Measurements from ENCODE around the gene ADIG.
"Not testable (repeated sequence)": the region's sequence is repeated elsewhere in the genome, so short reads cannot be mapped to it uniquely, and the experiment has no call there.

The ADIG gene

GRCh38 chr20:38591474-38592410, 10.7 kb downstream of the ADIG start:
- H3K4me3 ChIP-seq (IDR thresholded peaks at IDR 0.05; ENCODE audit: insufficient read depth, low read depth, low read length), result no peak overlapping the region
- no peak overlapping the region for H3K4me2 ChIP-seq
- H3K36me3 ChIP-seq (ENCODE audit: insufficient read depth), result no peaks in the 10 kb centered on the region
- no peak overlapping the region for H2AFZ ChIP-seq (ENCODE audit: low read depth)
- TF ChIP-seq, protein P1, sequence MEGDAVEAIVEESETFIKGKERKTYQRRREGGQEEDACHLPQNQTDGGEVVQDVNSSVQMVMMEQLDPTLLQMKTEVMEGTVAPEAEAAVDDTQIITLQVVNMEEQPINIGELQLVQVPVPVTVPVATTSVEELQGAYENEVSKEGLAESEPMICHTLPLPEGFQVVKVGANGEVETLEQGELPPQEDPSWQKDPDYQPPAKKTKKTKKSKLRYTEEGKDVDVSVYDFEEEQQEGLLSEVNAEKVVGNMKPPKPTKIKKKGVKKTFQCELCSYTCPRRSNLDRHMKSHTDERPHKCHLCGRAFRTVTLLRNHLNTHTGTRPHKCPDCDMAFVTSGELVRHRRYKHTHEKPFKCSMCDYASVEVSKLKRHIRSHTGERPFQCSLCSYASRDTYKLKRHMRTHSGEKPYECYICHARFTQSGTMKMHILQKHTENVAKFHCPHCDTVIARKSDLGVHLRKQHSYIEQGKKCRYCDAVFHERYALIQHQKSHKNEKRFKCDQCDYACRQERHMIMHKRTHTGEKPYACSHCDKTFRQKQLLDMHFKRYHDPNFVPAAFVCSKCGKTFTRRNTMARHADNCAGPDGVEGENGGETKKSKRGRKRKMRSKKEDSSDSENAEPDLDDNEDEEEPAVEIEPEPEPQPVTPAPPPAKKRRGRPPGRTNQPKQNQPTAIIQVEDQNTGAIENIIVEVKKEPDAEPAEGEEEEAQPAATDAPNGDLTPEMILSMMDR (conservative IDR thresholded peaks at IDR 0.05; ENCODE audit: low read depth, low read length), result no peak
- no peaks in the 10 kb centered on the region for H4K20me1 ChIP-seq (ENCODE audit: insufficient read depth)
- H3K27ac ChIP-seq, result no peak overlapping the region
- no peaks in the 10 kb centered on the region for H3K79me2 ChIP-seq (ENCODE audit: insufficient read depth, low read depth)
- no peaks in the 10 kb centered on the region for H3K27me3 ChIP-seq (ENCODE audit: insufficient read depth, low read depth)
- no peaks in the 10 kb centered on the region for H3K4me1 ChIP-seq (ENCODE audit: low read depth, poor library complexity, severe bottlenecking)
- H3K9ac ChIP-seq, result no peak overlapping the region

DNA sequence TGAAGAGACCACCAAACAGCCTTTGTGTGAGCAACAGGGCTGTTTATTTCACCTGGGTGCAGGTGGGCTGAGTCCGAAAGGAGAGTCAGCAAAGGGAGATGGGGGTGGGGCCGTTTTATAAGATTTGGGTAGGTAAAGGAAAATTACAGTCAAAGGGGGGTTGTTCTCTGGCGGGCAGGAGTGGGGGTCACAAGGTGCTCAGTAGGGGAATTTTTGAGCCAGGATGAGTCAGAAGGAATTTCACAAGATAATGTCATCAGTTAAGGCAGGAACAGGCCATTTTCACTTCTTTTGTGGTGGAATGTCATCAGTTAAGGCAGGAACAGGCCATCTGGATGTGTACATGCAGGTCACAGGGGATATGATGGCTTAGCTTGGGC, 11.4 kb downstream of the ADIG start:
- H3K36me3 ChIP-seq (ENCODE audit: insufficient read depth), result not testable (repeated sequence)

DNA sequence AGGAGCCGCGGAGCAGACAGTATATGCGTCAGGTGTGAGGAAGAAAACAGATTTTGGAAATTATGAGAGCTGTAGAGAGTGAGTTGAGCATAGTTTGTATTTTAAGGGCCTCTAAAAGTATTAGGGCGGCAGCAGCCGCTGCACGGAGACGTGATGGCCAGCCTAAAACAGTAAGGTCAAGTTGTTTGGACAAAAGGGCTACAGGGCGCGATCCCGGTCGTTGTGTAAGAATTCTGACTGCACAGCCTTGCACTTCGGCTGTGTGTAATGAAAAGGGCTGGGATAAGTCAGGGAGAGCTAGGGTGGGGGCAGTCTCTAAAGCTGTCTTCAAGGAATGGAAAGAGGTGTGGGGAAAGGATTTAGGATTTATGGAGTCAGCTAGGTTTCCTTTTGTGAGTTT, 13.3 kb downstream of the ADIG start:
- not testable (repeated sequence) for H3K4me3 ChIP-seq (IDR thresholded peaks at IDR 0.05; ENCODE audit: insufficient read depth, low read depth, low read length); H3K36me3 ChIP-seq (ENCODE audit: insufficient read depth)

More for the DNA sequence above, 11.4 kb downstream of the ADIG start:
- not testable (repeated sequence) for H4K20me1 ChIP-seq (ENCODE audit: insufficient read depth); H3K4me2 ChIP-seq; H3K4me3 ChIP-seq (IDR thresholded peaks at IDR 0.05; ENCODE audit: insufficient read depth, low read depth, low read length); H3K27ac ChIP-seq; H3K79me2 ChIP-seq (ENCODE audit: insufficient read depth, low read depth); H3K9ac ChIP-seq; H3K4me1 ChIP-seq (ENCODE audit: low read depth, poor library complexity, severe bottlenecking); H2AFZ ChIP-seq (ENCODE audit: low read depth); H3K27me3 ChIP-seq (ENCODE audit: insufficient read depth, low read depth)

GRCh38 chr20:38595886-38596285, 14.9 kb downstream of the ADIG start:
- not testable (repeated sequence) for H3K36me3 ChIP-seq (ENCODE audit: insufficient read depth); H3K9ac ChIP-seq; H3K79me2 ChIP-seq (ENCODE audit: insufficient read depth, low read depth); H3K4me2 ChIP-seq; H4K20me1 ChIP-seq (ENCODE audit: insufficient read depth); H3K4me1 ChIP-seq (ENCODE audit: low read depth, poor library complexity, severe bottlenecking); H3K27me3 ChIP-seq (ENCODE audit: insufficient read depth, low read depth); H3K27ac ChIP-seq; H2AFZ ChIP-seq (ENCODE audit: low read depth); H3K4me3 ChIP-seq (IDR thresholded peaks at IDR 0.05; ENCODE audit: insufficient read depth, low read depth, low read length)

More for the DNA sequence above, 13.3 kb downstream of the ADIG start:
- H3K4me2 ChIP-seq; H3K4me1 ChIP-seq (ENCODE audit: low read depth, poor library complexity, severe bottlenecking); H3K9ac ChIP-seq; H2AFZ ChIP-seq (ENCODE audit: low read depth); H3K27me3 ChIP-seq (ENCODE audit: insufficient read depth, low read depth); H3K79me2 ChIP-seq (ENCODE audit: insufficient read depth, low read depth); H3K27ac ChIP-seq; H4K20me1 ChIP-seq (ENCODE audit: insufficient read depth): not testable (repeated sequence)

- TF ChIP-seq, protein P1 (conservative IDR thresholded peaks at IDR 0.05; ENCODE audit: low read depth, low read length), result no peak
- no peaks in the 10 kb centered on the region for H3K36me3 ChIP-seq (ENCODE audit: insufficient read depth)
- no peaks in the 10 kb centered on the region for H4K20me1 ChIP-seq (ENCODE audit: insufficient read depth)
- H3K27me3 ChIP-seq (ENCODE audit: insufficient read depth, low read depth), result 0 out of 2 replicates have a peak, but pooled peaks cover 5% of the 10 kb centered on the region
- H2AFZ ChIP-seq (ENCODE audit: low read depth), result no peak overlapping the region
- H3K4me2 ChIP-seq, result no peak overlapping the region
- no peak overlapping the region for H3K9ac ChIP-seq
- no peaks in the 10 kb centered on the region for H3K4me1 ChIP-seq (ENCODE audit: low read depth, poor library complexity, severe bottlenecking)
- H3K79me2 ChIP-seq (ENCODE audit: insufficient read depth, low read depth), result no peaks in the 10 kb centered on the region
- H3K4me3 ChIP-seq (IDR thresholded peaks at IDR 0.05; ENCODE audit: insufficient read depth, low read depth, low read length), result no peak overlapping the region
- no peak overlapping the region for H3K27ac ChIP-seq
These were observed 18.4 kb downstream of the ADIG start for GRCh38 chr20:38599410-38599882.

DNA sequence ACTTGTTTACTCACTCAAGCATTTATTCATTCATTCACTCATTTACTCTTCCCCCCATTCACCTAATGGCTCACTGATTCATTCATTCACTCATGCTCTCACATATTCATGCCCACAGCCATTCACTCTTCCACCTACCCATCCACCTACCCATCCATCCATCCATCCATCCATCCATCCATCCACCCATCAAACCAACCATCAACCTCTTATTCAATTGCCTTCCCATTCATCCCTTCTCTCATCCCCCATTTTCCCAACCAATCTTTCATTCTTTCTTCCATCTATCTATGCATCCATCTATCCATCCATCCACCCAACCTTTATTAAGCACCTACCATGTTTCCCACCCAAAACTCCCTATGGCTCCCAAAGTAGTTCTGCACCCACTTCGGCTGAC, 19.1 kb downstream of the ADIG start:
- H2AFZ ChIP-seq (ENCODE audit: low read depth), result no peak overlapping the region
- H3K36me3 ChIP-seq (ENCODE audit: insufficient read depth), result no peaks in the 10 kb centered on the region
- no peak overlapping the region for H3K4me2 ChIP-seq
- no peaks in the 10 kb centered on the region for H4K20me1 ChIP-seq (ENCODE audit: insufficient read depth)
- TF ChIP-seq, protein P1 (conservative IDR thresholded peaks at IDR 0.05; ENCODE audit: low read depth, low read length), result no peak
- no peak overlapping the region for H3K4me3 ChIP-seq (IDR thresholded peaks at IDR 0.05; ENCODE audit: insufficient read depth, low read depth, low read length)
- no peak overlapping the region for H3K9ac ChIP-seq
- H3K27me3 ChIP-seq (ENCODE audit: insufficient read depth, low read depth), result 0 out of 2 replicates have a peak, but pooled peaks cover 5% of the 10 kb centered on the region
- no peaks in the 10 kb centered on the region for H3K4me1 ChIP-seq (ENCODE audit: low read depth, poor library complexity, severe bottlenecking)
- H3K79me2 ChIP-seq (ENCODE audit: insufficient read depth, low read depth), result no peaks in the 10 kb centered on the region
- H3K27ac ChIP-seq, result no peak overlapping the region
